ENCODE data around the gene TTK. TPM values are rescaled to one million over a fixed set of nuclear protein-coding genes. Genes with fewer than 3 reads are reported as not detected.

The TTK gene
- total and polyA plus RNA-seq, 10 donors: 0.74 to 5.9 (median 2.6) TPM

GRCh38 chr6:79985128-79985527 is 19.3 kb upstream of the TTK start:
- H3K9me3 ChIP-seq: no peaks in the 10 kb centered on the region
- no peak overlapping the region for H3K4me3 ChIP-seq
- H3K36me3 ChIP-seq: no peaks in the 10 kb centered on the region
- no peaks in the 10 kb centered on the region for H3K27me3 ChIP-seq (replicated peaks in 1 of 7)
- H3K27ac ChIP-seq: no peak overlapping the region
- TF ChIP-seq POLR2AphosphoS5 (IDR thresholded peaks at IDR 0.05): no peak
- no peak for TF ChIP-seq CTCF (IDR thresholded peaks at IDR 0.05 in 8 of 11, conservative IDR thresholded peaks at IDR 0.05 in 3 of 11)
- no peak for TF ChIP-seq POLR2A (IDR thresholded peaks at IDR 0.05)
- no peak for DNase-seq
- H3K4me1 ChIP-seq: no peaks in the 10 kb centered on the region
- intact Hi-C loops (cut with DNase I; ENCODE audit: low total_unique reads): no loop called here

GRCh38 chr6:79989641-79990040 is 14.8 kb upstream of the TTK start:
- 95 to 100% (median 98%) methylated on average over 1 of the region's 1 CpG for WGBS, 5 donors
- H3K4me3 ChIP-seq: no peak overlapping the region
- DNase-seq: no peak
- H3K9me3 ChIP-seq: no peaks in the 10 kb centered on the region
- TF ChIP-seq POLR2AphosphoS5 (IDR thresholded peaks at IDR 0.05) (no peak), POLR2A (IDR thresholded peaks at IDR 0.05) (no peak), CTCF (IDR thresholded peaks at IDR 0.05 in 8 of 11, conservative IDR thresholded peaks at IDR 0.05 in 3 of 11) (no peak)
- H3K27me3 ChIP-seq (replicated peaks in 1 of 7): no peaks in the 10 kb centered on the region
- intact Hi-C loops (cut with DNase I; ENCODE audit: low total_unique reads): no loop called here
- no peaks in the 10 kb centered on the region for H3K4me1 ChIP-seq
- no peaks in the 10 kb centered on the region for H3K36me3 ChIP-seq
- H3K27ac ChIP-seq: no peak overlapping the region

- DNase-seq: no peak
- intact Hi-C loops (cut with DNase I; ENCODE audit: low total_unique reads): no loop called here
- Histone ChIP-seq H3K4me3 (no peak overlapping the region), H3K27me3 (replicated peaks in 1 of 7) (no peaks in the 10 kb centered on the region), H3K4me1 (no peaks in the 10 kb centered on the region), H3K36me3 (no peaks in the 10 kb centered on the region), H3K27ac (no peak overlapping the region), H3K9me3 (no peaks in the 10 kb centered on the region)
- TF ChIP-seq POLR2AphosphoS5 (IDR thresholded peaks at IDR 0.05) (no peak), POLR2A (IDR thresholded peaks at IDR 0.05) (no peak), CTCF (IDR thresholded peaks at IDR 0.05 in 8 of 11, conservative IDR thresholded peaks at IDR 0.05 in 3 of 11) (no peak)
- WGBS, 5 donors: 72 to 84% (median 76%) methylated on average over 2 of the region's 2 CpGs
These were observed 11.2 kb upstream of the TTK start for GRCh38 chr6:79993012-79993910.

- no peaks in the 10 kb centered on the region for H3K4me1 ChIP-seq
- TF ChIP-seq POLR2AphosphoS5 (IDR thresholded peaks at IDR 0.05): no peak
- TF ChIP-seq CTCF (IDR thresholded peaks at IDR 0.05 in 8 of 11, conservative IDR thresholded peaks at IDR 0.05 in 3 of 11): no peak
- no peak for TF ChIP-seq POLR2A (IDR thresholded peaks at IDR 0.05)
- H3K36me3 ChIP-seq: no peaks in the 10 kb centered on the region
- no peak overlapping the region for H3K27ac ChIP-seq
- no peak overlapping the region for H3K4me3 ChIP-seq
- no peak for DNase-seq
- no peaks in the 10 kb centered on the region for H3K27me3 ChIP-seq (replicated peaks in 1 of 7)
- no peaks in the 10 kb centered on the region for H3K9me3 ChIP-seq
- intact Hi-C loops (cut with DNase I; ENCODE audit: low total_unique reads): no loop called here
These were observed 10.5 kb upstream of the TTK start for GRCh38 chr6:79993911-79994309.

Data from spleen (tissue), 11 donors.